Measurements from ENCODE around the gene PTPN21.

PTPN21 gene

GRCh38 chr14:88554457-88555286 is at the start of gene PTPN21:
TSS of gene PTPN21 (minus strand) at chr14:88555007. CDS start at chr14:88550417, 4,590 bp downstream.
- DNase-seq (ENCODE audit: low read depth): peak; percentile 58
- TF ChIP-seq CTCF (IDR thresholded peaks at IDR 0.05; ENCODE audit: low read depth, low read length) (no peak), MAX (IDR thresholded peaks at IDR 0.05; ENCODE audit: low read depth, low read length) (no peak)
- peak within 1 kb of the TSS; percentile 46 for H3K4me3 ChIP-seq (ENCODE audit: low read depth, low read length)

GRCh38 chr14:88604212-88604611 is 49.4 kb upstream of the PTPN21 start:
- DNase-seq (ENCODE audit: low read depth): no peak
- H3K4me3 ChIP-seq (ENCODE audit: low read depth, low read length): no peak overlapping the region
- TF ChIP-seq CTCF (IDR thresholded peaks at IDR 0.05; ENCODE audit: low read depth, low read length) (no peak), MAX (IDR thresholded peaks at IDR 0.05; ENCODE audit: low read depth, low read length) (no peak), POLR2A (IDR thresholded peaks at IDR 0.05; ENCODE audit: extremely low read depth, insufficient read length) (no peak), MYC (IDR thresholded peaks at IDR 0.05; ENCODE audit: low read depth, low read length) (no peak)

- no peak for TF ChIP-seq MAX (IDR thresholded peaks at IDR 0.05; ENCODE audit: low read depth, low read length)
- TF ChIP-seq POLR2A (IDR thresholded peaks at IDR 0.05; ENCODE audit: extremely low read depth, insufficient read length): no peak
- no peak for TF ChIP-seq CTCF (IDR thresholded peaks at IDR 0.05; ENCODE audit: low read depth, low read length)
- DNase-seq (ENCODE audit: low read depth): no peak
- no peak overlapping the region for H3K4me3 ChIP-seq (ENCODE audit: low read depth, low read length)
Measured at GRCh38 chr14:88599761-88600439, 45.1 kb upstream of the PTPN21 start.

GRCh38 chr14:88599326-88599725 is 44.5 kb upstream of the PTPN21 start:
- H3K4me3 ChIP-seq (ENCODE audit: low read depth, low read length): no peak overlapping the region
- DNase-seq (ENCODE audit: low read depth): no peak
- TF ChIP-seq MYC (IDR thresholded peaks at IDR 0.05; ENCODE audit: low read depth, low read length) (no peak), POLR2A (IDR thresholded peaks at IDR 0.05; ENCODE audit: extremely low read depth, insufficient read length) (no peak)

- no peak overlapping the region for H3K4me3 ChIP-seq (ENCODE audit: low read depth, low read length)
- DNase-seq (ENCODE audit: low read depth): no peak
- no peak for TF ChIP-seq POLR2A (IDR thresholded peaks at IDR 0.05; ENCODE audit: extremely low read depth, insufficient read length)
- no peak for TF ChIP-seq MAX (IDR thresholded peaks at IDR 0.05; ENCODE audit: low read depth, low read length)
- no peak for TF ChIP-seq CTCF (IDR thresholded peaks at IDR 0.05; ENCODE audit: low read depth, low read length)
- TF ChIP-seq MYC (IDR thresholded peaks at IDR 0.05; ENCODE audit: low read depth, low read length): no peak
Measured at GRCh38 chr14:88598097-88598675, 43.4 kb upstream of the PTPN21 start.

GRCh38 chr14:88597601-88598000 is 42.8 kb upstream of the PTPN21 start:
- TF ChIP-seq MYC (IDR thresholded peaks at IDR 0.05; ENCODE audit: low read depth, low read length): no peak
- no peak for TF ChIP-seq MAX (IDR thresholded peaks at IDR 0.05; ENCODE audit: low read depth, low read length)
- TF ChIP-seq POLR2A (IDR thresholded peaks at IDR 0.05; ENCODE audit: extremely low read depth, insufficient read length): no peak
- TF ChIP-seq CTCF (IDR thresholded peaks at IDR 0.05; ENCODE audit: low read depth, low read length): no peak
- DNase-seq (ENCODE audit: low read depth): no peak
- no peak overlapping the region for H3K4me3 ChIP-seq (ENCODE audit: low read depth, low read length)
